ENCODE measurements around the gene FGF10. TPM values are rescaled to one million over a fixed set of nuclear protein-coding genes. Genes with fewer than 3 reads are reported as not detected.

Gene FGF10
- total RNA-seq, 1 experiment from 2014 or later, result not detected

DNA sequence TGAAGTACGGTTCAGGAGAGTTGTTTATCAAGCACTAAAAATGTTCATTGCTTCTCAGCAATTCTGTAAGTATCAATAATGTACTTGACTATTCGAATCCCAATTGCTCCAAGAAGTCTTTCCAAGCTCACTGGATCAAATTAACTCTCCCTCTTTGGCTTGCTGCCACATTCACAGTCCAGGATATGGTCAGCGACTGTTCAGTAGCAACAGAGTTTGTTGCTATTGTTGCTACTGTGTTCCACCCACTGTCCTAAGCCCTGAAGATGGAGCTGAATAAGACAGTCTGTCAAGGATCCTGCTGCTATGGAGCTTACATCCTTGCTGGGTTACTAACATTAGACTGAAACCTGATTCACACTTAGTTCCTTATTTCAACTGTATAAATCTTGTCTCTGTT lies 110.8 kb downstream of the FGF10 start:
- DNase-seq (ENCODE audit: low read depth, low spot score) (no peak), ATAC-seq (no peak)
- Histone ChIP-seq H3K27me3 (ENCODE audit: control insufficient read depth, insufficient read depth, low read length) (no peaks in the 10 kb centered on the region), H3K4me3 (ENCODE audit: low read depth in 2 of 2, low read length in 2 of 2) (no peak overlapping the region), H3K9me3 (ENCODE audit: control insufficient read depth, insufficient read depth, low read depth, low read length) (no peaks in the 10 kb centered on the region; the same call in 1 of the 2 replicates), H3K27ac (ENCODE audit: low read length) (no peak overlapping the region), H3K36me3 (ENCODE audit: control insufficient read depth, insufficient read depth, low read length) (no peaks in the 10 kb centered on the region), H3K4me1 (ENCODE audit: control insufficient read depth, insufficient read depth, low read length) (no peaks in the 10 kb centered on the region)
- in situ Hi-C loops (cut with HindIII; ENCODE audit: low pct_unique_long_range_greater_than_20kb, low sequenced_read_pairs), result no loop called here
- CTCF ChIA-PET, result no interaction called here
- TF ChIP-seq TCF7L2 (IDR thresholded peaks at IDR 0.05; ENCODE audit: low read depth, low read length), result no peak
- no peak for TF ChIP-seq REST (IDR thresholded peaks at IDR 0.05; ENCODE audit: insufficient read depth in 1 of 2, low read depth in 2 of 2, low read length in 1 of 2)
- no peak for TF ChIP-seq POLR2AphosphoS5 (IDR thresholded peaks at IDR 0.05; ENCODE audit: low read depth, low read length)
- no peak for TF ChIP-seq CTCF (IDR thresholded peaks at IDR 0.05)
- no peak for TF ChIP-seq SIN3A (IDR thresholded peaks at IDR 0.05; ENCODE audit: borderline replicate concordance, insufficient read depth, low read depth, low read length)
- BruUV-seq (replicated peaks), result no TSS peak
- POLR2A ChIA-PET, result no interaction called here
- intact Hi-C loops (cut with micrococcal nuclease; ENCODE audit: unreplicated experiment), result no loop called here

DNA sequence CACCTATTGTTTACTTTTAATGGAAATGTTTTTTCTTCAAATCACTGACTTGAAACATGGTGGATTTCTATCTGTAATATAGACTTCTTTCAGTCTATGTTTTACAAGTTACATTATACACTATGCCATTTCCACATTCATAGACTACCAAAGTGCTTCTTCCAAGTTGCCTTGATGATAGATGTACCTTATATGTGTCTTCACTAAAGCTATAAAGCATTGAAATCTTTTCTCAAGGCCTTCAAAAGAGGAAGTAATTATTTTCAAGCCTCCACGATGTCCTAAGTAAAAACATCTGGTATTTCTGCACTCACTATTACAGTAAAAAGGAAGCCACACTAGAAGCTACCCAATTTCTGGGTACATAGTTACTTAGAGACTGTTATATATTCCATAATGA lies 113.3 kb downstream of the FGF10 start:
- ChIA-PET CTCF (no interaction called here), POLR2A (no interaction called here)
- Histone ChIP-seq H3K27ac (ENCODE audit: low read length) (no peak overlapping the region), H3K4me3 (ENCODE audit: low read depth in 2 of 2, low read length in 2 of 2) (no peak overlapping the region), H3K9me3 (ENCODE audit: control insufficient read depth, insufficient read depth, low read depth, low read length) (no peaks in the 10 kb centered on the region; the same call in 1 of the 2 replicates), H3K36me3 (ENCODE audit: control insufficient read depth, insufficient read depth, low read length) (no peaks in the 10 kb centered on the region), H3K4me1 (ENCODE audit: control insufficient read depth, insufficient read depth, low read length) (no peaks in the 10 kb centered on the region), H3K27me3 (ENCODE audit: control insufficient read depth, insufficient read depth, low read length) (no peaks in the 10 kb centered on the region)
- ATAC-seq (no peak), DNase-seq (ENCODE audit: low read depth, low spot score) (no peak)
- intact Hi-C loops (cut with micrococcal nuclease; ENCODE audit: unreplicated experiment), result no loop called here
- TF ChIP-seq SIN3A (IDR thresholded peaks at IDR 0.05; ENCODE audit: borderline replicate concordance, insufficient read depth, low read depth, low read length) (no peak), CTCF (IDR thresholded peaks at IDR 0.05) (no peak), REST (IDR thresholded peaks at IDR 0.05; ENCODE audit: insufficient read depth in 1 of 2, low read depth in 2 of 2, low read length in 1 of 2) (no peak), TCF7L2 (IDR thresholded peaks at IDR 0.05; ENCODE audit: low read depth, low read length) (no peak), POLR2AphosphoS5 (IDR thresholded peaks at IDR 0.05; ENCODE audit: low read depth, low read length) (no peak)
- in situ Hi-C loops (cut with HindIII; ENCODE audit: low pct_unique_long_range_greater_than_20kb, low sequenced_read_pairs), result no loop called here
- no TSS peak for BruUV-seq (replicated peaks)

Measured in Panc1 (cell line).